OCI-LY3 (cell line): ENCODE measurements around the gene NT5C2.

ENCODE experiments used
- CTCF ChIP-seq: fragments of 200-600, 300-600 bp; sonication (generic); IDR thresholded peaks from 2 replicates; pipeline ENCODE4 v1.5.1; 2014; ENCODE audit warnings: antibody characterized with exemption, low read length, low read depth
- EZH2phosphoT487 ChIP-seq: fragments of 200-600 bp; shearing (Covaris generic); IDR thresholded peaks from 2 replicates; pipeline ENCODE4 v1.6.1; 2018; ENCODE audit warnings: antibody characterized with exemption, mixed run types, low read depth

- TF ChIP-seq EZH2phosphoT487 (no peak), CTCF (no peak)
Measured at GRCh38 chr10:103096130-103096529, 96.9 kb downstream of the NT5C2 start.
